ENCODE measurements around the gene HS3ST4. TPM values are rescaled to one million over a fixed set of nuclear protein-coding genes. Genes with fewer than 3 reads are reported as not detected.

HS3ST4 gene
- total and polyA plus RNA-seq, 2 donors (not counting 3 experiments of a cell fraction or from before 2014, with no cell fraction given), result not detected

DNA sequence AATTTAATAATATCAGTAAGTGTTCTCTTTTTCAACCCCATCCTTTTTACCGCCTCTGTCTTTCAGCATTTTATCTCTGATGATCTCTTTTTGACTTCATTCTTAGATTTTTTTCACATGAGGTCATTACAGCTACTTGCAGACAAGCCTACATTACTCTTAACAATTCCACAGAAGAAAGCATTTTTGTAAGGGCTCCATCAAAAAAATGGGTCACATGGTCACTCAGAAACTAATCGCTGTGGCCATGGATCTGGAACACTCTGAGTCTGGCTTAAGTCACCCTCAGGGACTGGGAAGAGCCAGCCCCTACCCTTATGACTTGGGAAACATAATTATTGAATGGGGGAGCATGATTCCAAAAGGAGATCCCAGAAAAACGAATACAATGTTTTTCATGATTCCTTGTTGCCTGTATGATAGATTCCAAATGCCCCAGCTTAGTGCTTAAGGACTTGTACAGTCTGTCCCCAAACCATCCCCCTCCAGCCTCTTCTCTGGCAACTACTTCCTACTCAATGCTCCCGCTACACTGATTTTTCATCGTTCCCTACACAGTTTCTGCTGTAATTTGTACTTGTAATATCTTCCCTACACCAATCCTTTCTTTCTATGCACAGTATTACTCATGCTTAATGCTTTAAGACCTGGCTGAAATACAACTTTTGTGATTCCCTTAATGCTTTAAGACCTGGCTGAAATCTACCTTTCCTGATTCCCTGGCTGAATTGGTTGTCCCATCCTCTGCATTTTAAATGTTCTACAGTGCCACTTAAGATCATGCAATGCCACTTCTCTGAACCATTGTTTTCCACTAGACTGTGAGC lies 457.8 kb downstream of the HS3ST4 start:
- CTCF ChIA-PET, result no interaction called here

DNA sequence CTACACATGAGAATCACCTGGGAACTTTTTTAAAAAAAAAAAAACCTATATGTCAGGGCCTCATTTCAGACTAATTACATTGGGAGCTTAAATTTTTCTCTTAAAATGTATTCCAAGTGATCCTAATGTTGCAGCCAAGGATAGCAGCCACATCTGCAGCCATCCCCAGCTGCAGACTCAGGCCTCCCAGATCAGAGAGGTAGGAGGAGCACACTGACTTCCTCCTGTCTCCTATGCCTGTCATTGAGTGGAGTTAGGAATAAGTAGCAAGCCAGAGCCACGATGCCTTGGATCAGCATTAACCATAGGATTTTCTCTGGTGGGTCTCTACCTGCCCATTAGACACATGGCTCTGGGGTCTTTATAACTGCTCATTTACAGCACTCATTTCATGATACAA lies 463.5 kb downstream of the HS3ST4 start:
- Histone ChIP-seq H3K4me1 (ENCODE audit: control insufficient read depth, extremely low read depth, insufficient read depth, low read length) (no peaks in the 10 kb centered on the region), H3K9me3 (replicated peaks; ENCODE audit: control insufficient read depth, insufficient read depth, low read length) (peaks cover 10% of the 10 kb centered on the region), H2AFZ (ENCODE audit: low read depth, low read length) (no peak overlapping the region), H3K9me1 (replicated peaks; ENCODE audit: control insufficient read depth, extremely low read depth, insufficient read depth, low read length) (no peaks in the 10 kb centered on the region), H3K4me3 (replicated peaks in 1 of 3; ENCODE audit: insufficient read depth in 1 of 3, low read depth in 1 of 3, low read length in 3 of 3) (no peak overlapping the region), H4K20me1 (replicated peaks; ENCODE audit: control insufficient read depth, extremely low read depth, insufficient read depth, low read length) (no peaks in the 10 kb centered on the region), H3K4me2 (ENCODE audit: insufficient read depth, low read length) (no peak overlapping the region), H3K27me3 (ENCODE audit: control insufficient read depth in 2 of 2, insufficient read depth in 2 of 2, low read length in 2 of 2) (no peaks in the 10 kb centered on the region), H3K79me2 (ENCODE audit: control insufficient read depth, insufficient read depth, low read length) (no peaks in the 10 kb centered on the region), H3K36me3 (ENCODE audit: control insufficient read depth in 2 of 2, extremely low read depth in 1 of 2, insufficient read depth in 2 of 2, low read length in 2 of 2) (no peaks in the 10 kb centered on the region), H3K27ac (ENCODE audit: insufficient read depth, low read depth, low read length) (no peak overlapping the region), H3K9ac (replicated peaks; ENCODE audit: extremely low read depth, insufficient read depth, low read length) (no peak overlapping the region)
- ChIA-PET CTCF (no interaction called here), POLR2A (no interaction called here)
- dilution Hi-C loops (cut with MboI; ENCODE audit: extremely low pct_ligation_motif_present, low sequenced_read_pairs), result no loop called here
- no peak for TF ChIP-seq MYC (IDR thresholded peaks at IDR 0.05; ENCODE audit: low read depth, low read length)
- TF ChIP-seq JUN (IDR thresholded peaks at IDR 0.05; ENCODE audit: borderline replicate concordance, insufficient read depth, insufficient read length, low read depth), result no peak
- DNase-seq (ENCODE audit: low read depth, low spot score), result no peak
- no peak for FAIRE-seq
- intact Hi-C loops (cut with micrococcal nuclease), result no loop called here
- no TSS peak for BruUV-seq (replicated peaks)

More for the DNA sequence above, 457.8 kb downstream of the HS3ST4 start:
- peaks cover 7% of the 10 kb centered on the region for H3K9me3 ChIP-seq (replicated peaks; ENCODE audit: control insufficient read depth, insufficient read depth, low read length)
- H2AFZ ChIP-seq (ENCODE audit: low read depth, low read length), result no peak overlapping the region
- H3K9me1 ChIP-seq (replicated peaks; ENCODE audit: control insufficient read depth, extremely low read depth, insufficient read depth, low read length), result no peaks in the 10 kb centered on the region
- no peaks in the 10 kb centered on the region for H3K27me3 ChIP-seq (ENCODE audit: control insufficient read depth in 2 of 2, insufficient read depth in 2 of 2, low read length in 2 of 2)
- no peak overlapping the region for H3K9ac ChIP-seq (replicated peaks; ENCODE audit: extremely low read depth, insufficient read depth, low read length)
- no peaks in the 10 kb centered on the region for H3K79me2 ChIP-seq (ENCODE audit: control insufficient read depth, insufficient read depth, low read length)
- no TSS peak for BruUV-seq (replicated peaks)
- POLR2A ChIA-PET, result no interaction called here
- DNase-seq (ENCODE audit: low read depth, low spot score) (no peak), FAIRE-seq (no peak)
- no peaks in the 10 kb centered on the region for H4K20me1 ChIP-seq (replicated peaks; ENCODE audit: control insufficient read depth, extremely low read depth, insufficient read depth, low read length)
- H3K4me1 ChIP-seq (ENCODE audit: control insufficient read depth, extremely low read depth, insufficient read depth, low read length), result no peaks in the 10 kb centered on the region
- H3K27ac ChIP-seq (ENCODE audit: insufficient read depth, low read depth, low read length), result no peak overlapping the region
- no peak overlapping the region for H3K4me3 ChIP-seq (replicated peaks in 1 of 3; ENCODE audit: insufficient read depth in 1 of 3, low read depth in 1 of 3, low read length in 3 of 3)
- no peak overlapping the region for H3K4me2 ChIP-seq (ENCODE audit: insufficient read depth, low read length)
- dilution Hi-C loops (cut with MboI; ENCODE audit: extremely low pct_ligation_motif_present, low sequenced_read_pairs) (no loop called here), intact Hi-C loops (cut with micrococcal nuclease) (no loop called here)
- TF ChIP-seq POLR2AphosphoS5 (IDR thresholded peaks at IDR 0.05; ENCODE audit: insufficient read depth, low read depth, low read length), result no peak
- TF ChIP-seq JUN (IDR thresholded peaks at IDR 0.05; ENCODE audit: borderline replicate concordance, insufficient read depth, insufficient read length, low read depth), result no peak
- no peak for TF ChIP-seq FOS (IDR thresholded peaks at IDR 0.05; ENCODE audit: borderline replicate concordance, insufficient read depth, low read length)
- no peak for TF ChIP-seq EZH2 (IDR thresholded peaks at IDR 0.05; ENCODE audit: borderline replicate concordance, low read depth, low read length, severe bottlenecking)
- H3K36me3 ChIP-seq (ENCODE audit: control insufficient read depth in 2 of 2, extremely low read depth in 1 of 2, insufficient read depth in 2 of 2, low read length in 2 of 2), result no peaks in the 10 kb centered on the region

All from endothelial cell of umbilical vein (primary cell).